ENCODE data around the gene DDB1.
A peak's percentile ranks its signal among the peaks of the same experiment; 100 is the strongest.

Gene DDB1

DNA sequence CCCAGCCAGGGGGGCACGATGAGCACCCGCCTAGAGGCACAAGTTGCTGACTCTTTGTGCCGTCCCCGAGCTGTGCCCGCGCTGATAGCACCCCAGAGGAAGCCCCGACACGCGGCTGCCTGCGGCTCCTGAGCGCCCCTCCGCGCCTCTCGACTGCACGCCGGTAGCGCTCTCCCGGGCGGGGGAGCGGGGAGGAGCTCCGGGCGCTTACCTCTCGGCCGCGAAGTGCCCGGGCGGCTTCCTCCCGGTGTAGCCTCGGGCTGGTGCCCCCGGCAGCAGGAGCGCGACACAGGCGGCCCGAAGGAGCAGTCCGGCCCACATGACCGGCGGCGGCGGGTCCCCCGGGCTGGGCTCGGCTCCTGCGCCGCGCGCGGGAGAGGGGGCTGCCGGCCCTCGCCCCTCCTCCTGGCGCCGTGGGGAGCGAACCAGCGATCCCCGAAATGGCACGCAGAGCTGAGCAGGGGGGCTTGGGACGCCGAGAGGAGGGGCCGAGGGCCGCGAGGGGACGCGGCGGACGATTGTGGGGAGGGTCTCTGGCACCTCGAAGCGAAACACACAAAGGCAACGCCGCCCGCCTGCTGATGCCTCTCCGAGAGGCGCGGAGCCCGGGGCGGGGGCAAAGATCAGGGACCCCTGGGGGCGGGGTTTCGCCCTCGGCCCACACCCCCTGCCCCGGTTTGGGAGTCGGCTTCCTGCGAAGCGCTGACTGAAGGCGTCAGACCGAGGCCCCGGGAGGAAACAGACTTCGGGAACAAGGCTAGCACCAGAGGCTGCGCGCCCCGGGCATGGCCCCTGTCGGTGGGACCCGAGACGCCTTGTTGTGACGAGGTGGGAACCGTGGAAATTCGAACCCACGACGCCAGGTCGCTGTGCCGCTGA lies 37.9 kb downstream of the DDB1 start, which contains the start of gene VWCE:
Gene VWCE (minus strand): TSS at position 600 of the 879 bp plus-strand sequence. CDS start 279 bp downstream, at position 321.
- DNase-seq = peak; percentile 92

DNA sequence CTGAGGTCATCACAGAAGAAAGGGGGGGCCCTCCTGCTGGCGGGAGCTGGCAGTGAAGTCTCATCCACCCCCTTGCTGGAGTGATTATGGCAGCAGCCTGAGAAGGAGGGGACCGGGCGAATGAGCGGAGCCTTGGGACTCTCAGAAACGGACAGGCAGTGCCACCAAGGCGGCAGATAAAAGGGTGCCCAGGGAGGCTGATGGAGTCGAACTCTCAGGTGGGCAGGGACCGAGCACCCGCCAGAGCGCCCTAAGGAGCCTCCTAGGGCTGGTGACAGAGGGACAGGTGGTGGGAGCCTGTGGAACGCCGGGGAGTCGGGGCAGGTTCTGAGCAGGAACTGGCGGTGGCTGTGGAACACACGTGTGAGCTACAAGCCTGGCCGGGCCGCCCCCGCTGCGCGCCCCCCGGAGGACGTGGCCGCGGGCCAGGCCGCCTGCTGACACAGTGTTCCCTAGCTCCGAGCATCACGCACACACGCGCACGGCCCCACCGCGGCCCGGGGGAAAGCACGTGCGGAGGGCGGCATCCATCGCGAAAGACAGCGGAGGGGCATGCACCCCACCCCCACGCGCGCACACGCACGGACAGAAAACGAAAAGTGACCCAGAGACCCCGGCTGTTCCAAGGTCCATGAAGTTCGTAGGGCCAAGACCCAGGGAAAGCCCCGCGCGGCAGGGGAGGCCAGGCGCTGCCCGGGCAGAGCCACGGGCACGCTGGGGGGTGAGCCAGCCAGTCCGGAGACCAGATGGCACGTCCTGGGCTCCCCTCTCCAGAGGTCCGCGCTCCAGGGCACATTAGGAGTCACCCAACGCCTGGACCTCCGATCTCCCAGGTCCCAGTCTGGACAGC lies 38.8 kb downstream of the DDB1 start:
- DNase-seq = peak; percentile 89

DNA sequence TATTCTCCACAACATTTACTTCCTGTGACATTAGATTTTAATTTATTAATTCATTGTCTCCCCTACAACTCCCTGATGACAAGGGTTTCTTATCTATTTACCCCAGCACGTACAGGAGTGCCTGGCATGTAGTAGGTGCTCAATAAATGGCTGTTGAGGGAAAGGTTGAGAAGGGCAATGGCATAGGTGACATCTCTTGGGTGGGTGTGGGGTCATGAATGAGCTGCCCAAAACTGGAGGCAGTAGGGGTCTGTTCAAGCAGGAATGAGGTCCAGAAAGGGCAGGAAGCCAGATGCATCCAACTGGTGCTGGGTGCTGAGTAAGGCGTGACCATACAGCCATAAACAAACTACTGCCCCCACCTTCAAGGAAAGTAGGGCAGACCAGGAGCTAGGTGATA lies 40.5 kb downstream of the DDB1 start:
- DNase-seq = no peak

DNA sequence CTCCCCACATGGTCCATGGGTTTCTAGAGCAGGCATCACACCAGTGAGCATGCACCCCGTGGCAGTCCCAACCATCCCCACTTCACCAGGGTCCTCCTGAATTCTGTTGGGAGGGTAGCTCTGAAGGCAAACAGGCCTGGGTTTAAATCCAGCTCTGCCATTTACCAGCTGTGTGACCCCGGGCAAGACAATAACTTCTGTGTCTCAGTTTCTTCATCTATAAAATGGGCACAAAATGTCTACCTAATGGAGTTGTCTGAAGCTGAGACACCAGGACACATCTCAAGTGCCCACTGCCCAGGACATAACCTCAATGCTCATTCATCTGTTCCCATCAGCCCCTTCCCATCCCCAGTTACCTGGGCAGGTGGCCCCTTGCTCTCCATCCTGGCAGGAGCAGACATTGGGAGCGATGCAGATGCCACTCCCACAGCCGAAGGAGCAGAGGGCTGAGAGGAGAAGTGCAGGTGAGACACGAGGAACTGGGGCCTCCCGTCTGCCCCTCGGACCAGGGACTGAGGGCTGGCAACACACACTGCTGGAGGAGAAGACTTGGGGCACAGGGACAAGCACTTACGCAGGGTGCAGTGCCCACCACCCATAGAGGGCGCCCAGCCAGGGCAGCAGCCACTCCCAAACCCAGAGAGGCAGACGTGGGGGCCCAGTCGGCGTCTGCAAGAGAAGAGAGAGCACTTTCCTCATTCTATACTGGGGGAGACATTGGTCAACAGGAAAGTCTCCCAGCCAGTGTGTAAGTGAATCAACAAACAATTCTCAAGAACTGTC lies 41.8 kb downstream of the DDB1 start:
- peak; percentile 62 for DNase-seq

DNA sequence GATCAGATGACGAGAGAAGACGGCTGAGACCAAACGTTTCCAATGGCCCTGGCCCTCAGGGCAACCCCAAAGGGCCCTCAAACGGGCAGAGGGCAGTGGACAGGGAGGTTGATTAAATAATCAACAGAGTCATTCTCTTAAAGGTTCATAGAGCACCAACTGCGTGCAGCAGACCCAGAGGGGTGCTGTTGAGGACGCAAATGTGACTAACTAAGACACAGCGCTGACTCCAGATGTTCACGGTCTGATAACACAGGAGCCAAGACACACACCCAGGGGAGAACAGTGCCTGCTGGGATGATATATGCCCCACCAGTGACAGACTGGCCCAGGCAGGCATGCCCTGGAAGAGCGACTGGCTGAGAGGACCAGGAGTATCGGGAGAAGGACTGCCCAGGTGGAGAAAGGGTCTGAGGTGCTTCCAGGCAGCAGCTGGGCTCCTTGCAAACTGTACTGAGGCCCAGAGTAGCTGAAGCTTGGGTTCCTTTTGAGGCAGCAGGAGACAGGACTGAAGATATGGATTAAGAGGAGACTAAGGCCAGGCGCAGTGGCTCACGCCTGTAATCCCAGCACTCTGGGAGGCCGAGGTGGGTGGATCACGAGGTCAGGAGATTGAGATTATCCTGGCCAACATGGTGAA lies 45.4 kb downstream of the DDB1 start:
- DNase-seq = no peak

DNA sequence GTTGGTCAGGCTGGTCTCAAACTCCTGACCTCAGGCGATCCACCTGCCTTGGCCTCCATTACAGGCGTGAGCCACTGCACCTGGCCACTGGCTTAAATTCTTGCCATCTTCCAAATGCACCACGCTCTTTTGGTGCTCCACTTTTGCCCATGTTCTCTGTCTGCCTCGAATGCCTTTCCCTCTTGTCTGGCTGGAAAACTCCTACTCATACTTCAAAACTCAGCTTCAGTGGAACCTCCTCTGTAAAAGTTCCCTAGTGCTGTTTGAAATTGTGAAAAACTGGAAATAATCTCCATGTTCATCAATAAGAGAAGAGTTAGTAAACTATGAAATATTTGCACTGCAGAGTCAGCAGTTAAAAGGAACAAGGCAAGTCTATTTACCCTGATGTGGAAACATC lies 49.3 kb downstream of the DDB1 start:
- DNase-seq = no peak

DNA sequence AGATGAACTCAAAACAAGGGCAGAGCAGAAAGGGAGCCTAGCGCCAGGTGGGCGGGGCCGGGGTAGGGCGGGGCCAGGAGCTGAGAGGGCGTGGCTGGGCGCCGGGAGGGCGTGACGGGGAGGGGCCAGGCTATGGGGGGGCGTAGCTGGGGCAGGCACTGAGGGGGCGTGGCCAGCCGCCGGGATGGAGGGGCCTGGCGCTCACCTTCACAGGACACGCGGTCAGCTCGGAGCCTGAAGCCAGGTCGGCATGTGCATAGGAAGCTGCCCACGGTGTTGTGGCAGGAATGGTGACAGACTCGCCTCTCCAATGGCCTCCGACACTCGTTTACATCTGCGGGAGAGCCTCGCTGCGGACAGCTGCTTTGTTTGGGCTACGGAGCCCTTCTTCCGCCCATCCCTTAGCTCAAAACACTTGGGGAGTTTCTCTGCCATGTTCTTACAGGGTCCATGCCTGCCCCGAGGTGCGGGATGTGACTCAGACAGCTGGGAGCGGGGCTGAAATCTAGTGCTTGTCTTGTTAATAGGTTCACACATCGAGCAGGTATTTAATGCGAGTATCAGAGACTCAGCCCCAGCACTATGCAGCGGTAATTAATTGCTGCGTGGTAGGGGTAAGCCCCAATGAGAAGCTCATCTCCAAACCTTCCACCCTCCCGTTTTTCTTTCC lies 51.2 kb downstream of the DDB1 start:
- peak; percentile 78 for DNase-seq

DNA sequence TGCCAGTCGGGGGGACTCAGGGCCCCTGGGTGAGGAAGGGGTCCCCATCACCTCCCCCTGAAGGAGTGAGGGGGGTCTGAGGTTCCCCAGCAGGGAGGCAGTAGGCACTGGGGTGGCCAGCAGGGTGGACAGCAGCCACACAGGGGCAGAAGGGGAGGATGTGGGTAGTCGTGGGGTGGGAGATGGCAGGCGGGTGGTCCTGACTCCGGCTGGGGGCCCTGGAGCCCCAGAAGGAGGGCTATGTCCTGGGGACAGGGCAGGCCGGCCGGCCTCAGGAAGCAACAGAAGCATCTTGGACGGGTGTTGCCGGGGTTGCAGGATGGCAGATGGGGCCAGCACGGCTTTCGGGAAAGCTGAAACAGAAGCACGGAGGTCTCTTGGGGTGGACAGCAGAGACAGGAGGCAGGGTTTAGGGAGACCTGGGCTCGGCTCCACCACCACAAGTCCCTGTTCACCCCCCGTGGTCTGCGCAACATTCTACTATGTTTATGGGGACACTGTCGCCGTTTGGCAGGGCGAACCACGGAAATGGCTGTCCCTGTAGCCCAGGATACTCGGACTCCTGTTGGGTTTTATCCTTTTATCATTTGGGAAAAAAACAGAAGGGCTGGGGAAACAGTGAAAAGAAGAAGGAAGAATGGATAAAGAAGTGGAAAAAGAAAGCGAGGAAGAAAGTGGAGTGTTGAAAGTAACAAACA lies 51.9 kb downstream of the DDB1 start:
- DNase-seq = no peak

DNA sequence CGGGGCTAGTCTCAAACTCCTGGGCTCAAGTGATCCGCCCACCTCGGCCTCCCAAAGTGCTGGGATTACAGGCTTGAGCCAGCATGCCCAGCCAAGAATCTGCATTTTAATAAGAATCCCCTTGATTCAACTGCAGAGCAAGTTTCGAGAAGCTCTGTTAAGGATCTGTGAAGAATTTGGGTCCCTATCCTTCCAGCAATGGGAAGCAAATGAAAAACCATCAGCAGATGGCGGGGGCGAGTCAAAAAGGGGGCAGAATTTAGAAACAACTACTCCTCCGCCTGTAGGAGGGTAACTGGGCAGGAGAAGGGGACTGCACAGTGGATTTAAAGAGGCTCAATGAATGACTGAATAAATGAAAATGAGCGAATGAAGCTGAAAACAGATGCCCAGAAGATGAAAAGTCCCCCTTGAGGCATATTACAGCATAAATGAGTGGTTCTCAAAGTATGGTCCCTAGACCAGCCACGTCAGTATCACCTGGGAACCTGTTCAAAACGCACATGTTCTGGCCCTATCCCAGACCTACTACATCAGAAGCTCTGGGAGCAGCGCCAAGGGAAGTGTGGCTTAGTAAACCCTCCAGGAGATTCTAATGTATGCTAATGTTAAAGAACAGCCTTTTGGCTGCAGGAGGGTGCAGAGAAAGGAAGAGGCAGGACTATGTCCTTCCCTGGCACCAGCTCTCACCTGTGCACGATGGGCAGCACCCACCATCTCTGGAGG lies 52.8 kb downstream of the DDB1 start:
- DNase-seq = no peak

DNA sequence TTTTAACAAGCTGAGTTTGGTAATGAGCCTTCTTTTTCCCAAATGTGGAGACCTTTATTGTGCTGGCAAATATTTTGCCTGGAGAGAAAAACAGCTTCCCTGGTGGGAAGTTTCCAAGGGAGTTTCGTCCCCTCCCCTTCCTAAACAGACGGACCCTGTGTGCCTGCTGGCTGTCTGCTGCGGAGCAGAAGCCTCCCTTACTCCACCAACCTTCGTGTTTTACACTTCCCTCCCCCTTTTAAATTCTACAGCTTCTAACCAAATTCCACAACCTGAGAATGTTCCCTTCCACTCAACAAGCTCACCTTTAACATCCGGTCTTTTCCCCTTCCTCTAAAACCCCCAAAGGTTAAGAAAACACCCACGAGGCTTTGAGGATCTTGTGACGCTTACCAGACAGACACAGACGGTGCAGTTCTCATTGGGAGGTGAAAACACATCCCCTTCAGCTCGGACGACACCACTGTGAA lies 54.9 kb downstream of the DDB1 start:
- DNase-seq = no peak

DNA sequence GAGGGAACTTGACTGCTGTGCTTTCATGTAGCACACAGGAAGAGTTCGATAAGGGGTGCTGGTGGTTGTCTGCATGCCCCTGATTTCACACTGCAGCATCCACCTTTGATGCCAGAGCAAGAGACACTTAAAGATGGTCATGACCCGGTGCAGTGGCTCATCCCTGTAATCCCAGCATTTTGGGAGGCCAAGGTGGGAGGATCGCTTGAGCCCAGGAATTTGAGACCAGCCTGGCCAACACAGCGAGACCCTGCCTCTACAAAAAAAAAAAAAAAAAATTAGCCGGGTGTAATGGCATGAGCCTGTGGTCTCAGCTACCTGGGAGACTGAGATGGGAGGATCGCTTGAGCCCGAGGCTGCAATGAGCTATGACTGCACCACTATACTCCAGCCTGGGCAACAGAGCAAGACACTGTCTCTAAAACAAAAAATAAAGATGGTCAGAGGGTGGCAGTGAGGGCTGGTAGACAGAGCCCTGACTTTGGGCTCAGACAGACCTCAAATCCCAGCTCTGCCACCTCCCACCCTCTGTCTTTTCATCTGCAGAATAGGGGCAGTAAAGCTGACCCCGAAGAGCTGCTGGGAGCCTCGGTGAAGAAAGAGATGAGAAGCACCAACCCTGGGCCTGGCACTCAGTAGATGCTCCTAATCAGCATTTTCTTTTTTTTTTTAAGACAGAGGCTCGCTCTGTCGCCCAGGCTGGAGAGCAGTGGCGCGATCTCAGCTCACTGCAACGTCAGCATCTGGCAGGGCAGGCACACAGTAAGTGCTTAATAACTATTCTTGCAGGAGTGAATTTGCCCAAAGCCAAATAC lies 55.5 kb downstream of the DDB1 start:
- DNase-seq = no peak

DNA sequence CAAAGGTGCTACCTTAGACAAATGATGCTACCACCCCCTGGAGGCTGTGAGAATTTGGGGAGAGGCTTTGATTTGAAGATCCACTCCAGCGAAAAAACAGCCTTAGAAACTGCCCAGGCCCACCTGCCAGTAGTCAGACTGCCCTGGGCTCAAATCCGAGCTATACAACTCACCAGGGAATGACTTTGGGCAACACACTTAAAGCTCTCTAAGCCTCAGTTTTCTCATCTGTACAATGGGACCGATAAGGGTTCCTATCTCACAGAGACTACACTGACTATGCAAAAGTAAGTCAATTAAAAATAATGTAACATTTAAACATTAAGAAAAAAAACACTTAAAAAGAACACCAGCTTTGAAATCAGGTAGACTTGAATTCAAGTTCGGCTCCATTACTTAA lies 57.7 kb downstream of the DDB1 start:
- DNase-seq = no peak

DNA sequence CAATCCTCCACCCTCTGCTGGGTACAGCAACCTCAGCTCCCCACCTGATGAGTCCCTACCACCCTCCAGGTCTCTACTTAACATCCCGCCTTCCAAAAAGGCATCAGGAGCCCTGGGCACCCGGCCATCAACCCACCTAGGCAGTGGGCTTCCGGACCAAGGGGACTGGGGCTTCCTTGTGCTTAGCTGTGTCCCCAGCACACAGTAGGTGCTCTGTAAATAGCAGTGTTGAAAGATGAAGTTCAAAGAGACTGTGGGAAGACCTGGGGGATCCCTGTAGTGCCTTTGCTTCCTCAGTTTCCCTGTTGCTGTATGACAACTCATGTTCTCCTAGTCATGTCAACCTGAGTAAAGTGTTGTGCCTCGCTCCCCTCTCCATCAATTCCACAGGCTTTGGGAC lies 58.8 kb downstream of the DDB1 start:
- DNase-seq = no peak

DNA sequence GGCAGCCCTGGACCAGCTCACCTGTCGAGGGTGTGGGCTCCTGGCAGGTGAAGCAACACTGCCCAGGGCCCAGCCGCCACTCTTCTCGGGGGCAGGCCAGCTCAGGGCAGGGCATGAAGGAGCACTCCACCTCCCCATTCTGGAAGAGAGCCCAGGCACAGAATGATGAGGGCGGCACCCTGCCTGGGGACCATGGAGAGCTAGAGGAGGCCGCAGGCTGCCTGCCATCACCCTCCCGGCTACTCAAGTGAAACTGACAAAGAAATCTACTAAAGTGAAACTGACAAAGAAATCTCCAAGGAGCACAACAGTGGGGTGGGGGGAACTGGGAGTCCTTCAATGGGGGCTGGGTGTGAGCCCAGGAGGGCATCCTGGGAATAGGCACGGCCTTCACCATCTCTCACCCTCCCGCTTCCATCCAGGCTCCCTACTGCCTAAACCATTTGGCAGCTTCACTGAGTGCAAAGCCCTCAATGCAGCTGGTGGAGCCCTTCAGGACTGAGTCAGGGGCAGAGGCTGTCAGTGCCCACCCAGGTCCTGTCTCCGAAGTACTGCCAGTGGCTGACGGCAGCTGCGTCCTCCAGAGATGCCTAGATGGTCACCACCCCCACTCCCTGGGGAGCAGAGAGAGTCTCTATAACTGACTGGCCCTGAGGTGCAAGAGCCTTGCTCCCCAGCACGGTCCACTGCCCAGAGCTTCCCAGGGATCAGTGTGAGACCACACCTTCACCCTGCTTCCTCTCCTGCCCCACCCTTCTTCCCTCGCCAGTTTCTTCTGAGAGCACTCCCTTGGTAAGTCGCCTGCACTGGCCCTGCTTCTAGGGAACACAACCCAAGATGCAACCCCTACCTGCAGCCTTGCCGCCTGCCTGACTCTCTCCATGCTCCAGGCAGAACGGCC lies 59.5 kb downstream of the DDB1 start:
- DNase-seq = no peak

DNA sequence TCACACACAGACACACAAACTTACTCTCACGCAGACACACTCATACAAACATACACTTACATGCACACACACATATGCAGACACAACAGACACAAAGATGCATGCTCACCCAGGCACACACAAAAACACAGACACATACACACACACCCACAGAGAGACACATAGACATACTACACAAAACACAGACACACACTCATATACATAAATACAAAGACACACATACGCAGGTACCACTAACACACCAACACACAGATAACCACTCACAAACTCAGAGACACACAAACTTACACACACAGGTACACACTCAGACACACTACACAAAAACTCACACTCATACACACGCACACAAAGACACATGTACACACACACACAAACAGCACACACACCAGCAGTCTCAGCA lies 60.2 kb downstream of the DDB1 start:
- DNase-seq = no peak

DNA sequence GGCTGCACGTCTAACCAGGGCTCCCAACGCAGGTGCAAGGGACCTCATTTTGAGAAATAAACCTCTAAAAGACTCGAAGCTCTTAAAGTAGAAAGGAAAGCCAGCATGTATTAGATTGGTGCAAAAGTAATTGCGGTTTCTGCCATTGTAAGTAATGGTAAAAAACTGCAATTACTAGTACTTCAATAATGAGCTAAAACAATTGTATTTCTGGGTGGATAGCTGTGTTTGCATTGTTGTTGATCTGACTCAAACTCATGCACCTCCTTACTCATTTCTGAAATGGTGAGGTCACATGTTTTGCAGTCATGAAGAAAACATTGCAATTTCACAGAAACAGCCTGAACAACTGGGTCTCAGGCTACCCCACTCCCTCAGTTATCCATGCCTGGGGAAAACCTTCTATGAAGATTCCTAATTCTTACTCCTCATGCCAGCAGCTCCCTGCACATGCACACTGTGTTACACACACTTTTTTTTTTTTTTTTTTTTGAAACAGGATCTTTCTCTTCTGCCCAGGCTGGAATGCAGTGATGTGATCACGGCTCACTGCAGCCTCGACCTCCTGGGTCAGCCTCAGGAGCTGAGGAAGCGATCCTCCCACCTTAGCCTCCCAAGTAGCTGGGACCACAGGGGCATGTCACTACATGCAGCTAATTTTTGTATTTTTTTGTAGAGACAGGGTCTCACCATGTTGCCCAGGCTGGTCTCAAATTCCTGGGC lies 62.4 kb downstream of the DDB1 start:
- DNase-seq = no peak

DNA sequence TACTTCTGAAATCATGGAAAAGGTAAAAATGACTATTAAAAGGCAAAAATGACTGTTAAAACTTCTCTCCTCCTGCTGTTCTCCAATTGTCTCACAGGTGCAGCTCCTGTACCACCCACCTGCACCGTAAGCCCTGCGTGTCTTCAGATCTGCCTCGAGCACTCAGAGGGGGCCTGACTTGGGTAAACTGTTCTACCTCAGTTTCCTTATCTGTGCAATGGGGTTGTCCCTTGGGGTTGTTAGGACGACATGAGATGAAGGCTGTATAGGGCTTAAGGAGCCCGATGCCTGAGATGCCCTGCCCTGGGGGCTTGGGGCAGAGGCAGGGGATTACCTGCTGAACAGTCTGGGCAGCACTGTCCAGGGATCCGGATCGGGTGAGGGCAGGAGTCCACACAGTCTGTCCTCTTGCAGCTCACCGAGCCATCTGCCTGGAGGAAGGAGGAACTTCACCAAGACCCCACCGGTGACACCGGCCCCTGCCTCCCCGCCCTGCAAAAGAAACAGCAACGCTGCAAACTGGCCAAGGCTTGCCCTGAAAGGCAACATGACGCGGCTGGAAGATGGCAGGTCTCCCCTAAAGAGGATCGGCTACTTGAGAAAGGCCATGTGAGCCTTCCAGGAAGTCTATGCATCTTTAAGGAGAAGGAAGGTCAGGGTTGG lies 64.2 kb downstream of the DDB1 start:
- DNase-seq = no peak
